ENCODE measurements around the gene TSSK2.

TSSK2 gene

DNA sequence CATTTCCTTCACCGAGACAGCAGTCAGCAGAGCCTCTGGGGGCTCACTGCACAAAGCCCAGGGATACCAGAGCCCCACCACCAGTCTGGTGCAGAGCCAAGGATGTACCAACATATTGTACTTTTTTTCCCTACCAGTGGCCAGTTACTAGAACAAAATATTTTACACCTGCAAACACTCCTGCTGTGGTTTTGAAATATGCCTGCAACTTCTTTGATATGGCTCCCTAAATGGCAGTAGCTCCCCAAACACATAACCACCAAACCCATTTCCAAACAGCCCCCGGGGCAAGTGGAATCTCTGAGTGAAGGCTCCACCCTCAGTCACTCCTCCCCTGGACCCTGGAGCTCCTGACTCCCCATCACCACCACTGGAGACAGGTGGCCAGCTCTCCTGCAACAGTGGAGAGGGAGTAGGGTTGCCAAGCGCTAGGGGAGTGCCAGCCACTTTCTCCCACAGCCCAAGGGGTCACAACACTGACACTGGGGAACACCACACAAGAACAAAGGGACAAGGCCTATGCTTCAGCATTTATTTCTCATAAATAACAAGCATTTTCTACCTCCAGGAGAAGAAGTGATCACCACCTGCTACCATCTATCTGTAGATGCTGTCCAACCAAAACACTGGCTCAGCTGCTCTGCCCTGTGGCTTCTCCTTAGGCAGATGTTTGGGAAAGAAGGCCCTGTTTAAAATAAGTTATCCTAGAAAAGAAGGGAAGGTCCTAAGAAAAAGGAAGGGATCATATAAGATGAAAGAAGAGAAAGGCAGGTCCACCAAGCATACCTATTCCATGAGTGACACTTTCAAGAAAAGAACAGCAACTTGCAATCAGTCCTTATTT, 24.0 kb upstream of the TSSK2 start:
- TF ChIP-seq, protein P1, sequence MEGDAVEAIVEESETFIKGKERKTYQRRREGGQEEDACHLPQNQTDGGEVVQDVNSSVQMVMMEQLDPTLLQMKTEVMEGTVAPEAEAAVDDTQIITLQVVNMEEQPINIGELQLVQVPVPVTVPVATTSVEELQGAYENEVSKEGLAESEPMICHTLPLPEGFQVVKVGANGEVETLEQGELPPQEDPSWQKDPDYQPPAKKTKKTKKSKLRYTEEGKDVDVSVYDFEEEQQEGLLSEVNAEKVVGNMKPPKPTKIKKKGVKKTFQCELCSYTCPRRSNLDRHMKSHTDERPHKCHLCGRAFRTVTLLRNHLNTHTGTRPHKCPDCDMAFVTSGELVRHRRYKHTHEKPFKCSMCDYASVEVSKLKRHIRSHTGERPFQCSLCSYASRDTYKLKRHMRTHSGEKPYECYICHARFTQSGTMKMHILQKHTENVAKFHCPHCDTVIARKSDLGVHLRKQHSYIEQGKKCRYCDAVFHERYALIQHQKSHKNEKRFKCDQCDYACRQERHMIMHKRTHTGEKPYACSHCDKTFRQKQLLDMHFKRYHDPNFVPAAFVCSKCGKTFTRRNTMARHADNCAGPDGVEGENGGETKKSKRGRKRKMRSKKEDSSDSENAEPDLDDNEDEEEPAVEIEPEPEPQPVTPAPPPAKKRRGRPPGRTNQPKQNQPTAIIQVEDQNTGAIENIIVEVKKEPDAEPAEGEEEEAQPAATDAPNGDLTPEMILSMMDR (IDR thresholded peaks at IDR 0.05; ENCODE audit: control insufficient read depth, extremely low read depth, insufficient read depth): no peak
- no peak for DNase-seq (ENCODE audit: low read depth)
- H3K4me3 ChIP-seq (ENCODE audit: low read depth, low read length): no peak overlapping the region

DNA sequence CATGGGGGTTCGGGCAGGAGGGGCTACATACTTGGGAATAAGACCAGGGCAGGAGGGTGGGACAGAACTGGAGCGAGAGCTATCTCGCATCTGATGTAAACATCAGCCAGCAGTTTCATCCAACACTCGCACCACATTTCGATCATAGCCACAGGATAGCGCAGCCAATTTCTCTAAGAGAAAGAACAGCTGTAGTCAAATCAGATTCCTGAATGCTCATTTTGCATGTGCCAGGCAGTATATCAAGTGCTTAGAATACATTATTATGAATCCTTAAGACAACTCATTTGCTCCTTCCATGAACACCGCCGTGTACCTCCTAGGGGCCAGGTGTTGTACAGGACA, 23.4 kb upstream of the TSSK2 start:
- no peak for DNase-seq (ENCODE audit: low read depth)
- no peak overlapping the region for H3K4me3 ChIP-seq (ENCODE audit: low read depth, low read length)
- TF ChIP-seq, protein P1 (IDR thresholded peaks at IDR 0.05; ENCODE audit: control insufficient read depth, extremely low read depth, insufficient read depth): no peak

- TF ChIP-seq, protein P1 (IDR thresholded peaks at IDR 0.05; ENCODE audit: control insufficient read depth, extremely low read depth, insufficient read depth): no peak
- no peak for DNase-seq (ENCODE audit: low read depth)
- no peak overlapping the region for H3K4me3 ChIP-seq (ENCODE audit: low read depth, low read length)
These were observed 22.3 kb upstream of the TSSK2 start for GRCh38 chr22:19108807-19109197.

GRCh38 chr22:19109198-19110063, 21.7 kb upstream of the TSSK2 start:
- DNase-seq (ENCODE audit: low read depth): no peak
- TF ChIP-seq, protein P1 (IDR thresholded peaks at IDR 0.05; ENCODE audit: control insufficient read depth, extremely low read depth, insufficient read depth): no peak
- H3K4me3 ChIP-seq (ENCODE audit: low read depth, low read length): peak overlapping the region; percentile 2; the same call in 1 of the 2 replicates

- DNase-seq (ENCODE audit: low read depth): no peak
- H3K4me3 ChIP-seq (ENCODE audit: low read depth, low read length): no peak overlapping the region
- TF ChIP-seq, protein P1 (IDR thresholded peaks at IDR 0.05; ENCODE audit: control insufficient read depth, extremely low read depth, insufficient read depth): no peak
These were observed 21.0 kb upstream of the TSSK2 start for GRCh38 chr22:19110064-19110458.

GRCh38 chr22:19110646-19111045, 20.5 kb upstream of the TSSK2 start:
- DNase-seq (ENCODE audit: low read depth): no peak
- TF ChIP-seq, protein P1 (IDR thresholded peaks at IDR 0.05; ENCODE audit: control insufficient read depth, extremely low read depth, insufficient read depth): no peak
- H3K4me3 ChIP-seq (ENCODE audit: low read depth, low read length): no peak overlapping the region
